PFSK-1 (cell line): Measurements from ENCODE around the gene SIDT2.

ENCODE experiments used
- POLR2AphosphoS5 ChIP-seq: IDR thresholded peaks from 2 replicates; pipeline ENCODE4 v1.6.1; 2012; ENCODE audit warnings: low read depth, mild to moderate bottlenecking, control low read depth, low read length, moderate library complexity
- SIN3A ChIP-seq: IDR thresholded peaks from 2 replicates; pipeline ENCODE4 v1.6.1; 2012; ENCODE audit warnings: mild to moderate bottlenecking, low read length, moderate library complexity, borderline replicate concordance; ENCODE audit not compliant: insufficient read depth
- TAF1 ChIP-seq: IDR thresholded peaks from 2 replicates; pipeline ENCODE4 v1.6.1; 2012; ENCODE audit warnings: low read length, control low read depth, borderline replicate concordance; ENCODE audit not compliant: insufficient read depth

- TF ChIP-seq POLR2AphosphoS5 (no peak), SIN3A (no peak), TAF1 (no peak)
These were observed 34.3 kb downstream of the SIDT2 start for GRCh38 chr11:117212697-117213355.
